ENCODE data around the gene TBCD. TPM values are rescaled to one million over a fixed set of nuclear protein-coding genes. Genes with fewer than 3 reads are reported as not detected.
A peak's percentile ranks its signal among the peaks of the same experiment; 100 is the strongest.

Gene TBCD
- total RNA-seq, 1 experiment from 2014 or later, result 173 TPM

DNA sequence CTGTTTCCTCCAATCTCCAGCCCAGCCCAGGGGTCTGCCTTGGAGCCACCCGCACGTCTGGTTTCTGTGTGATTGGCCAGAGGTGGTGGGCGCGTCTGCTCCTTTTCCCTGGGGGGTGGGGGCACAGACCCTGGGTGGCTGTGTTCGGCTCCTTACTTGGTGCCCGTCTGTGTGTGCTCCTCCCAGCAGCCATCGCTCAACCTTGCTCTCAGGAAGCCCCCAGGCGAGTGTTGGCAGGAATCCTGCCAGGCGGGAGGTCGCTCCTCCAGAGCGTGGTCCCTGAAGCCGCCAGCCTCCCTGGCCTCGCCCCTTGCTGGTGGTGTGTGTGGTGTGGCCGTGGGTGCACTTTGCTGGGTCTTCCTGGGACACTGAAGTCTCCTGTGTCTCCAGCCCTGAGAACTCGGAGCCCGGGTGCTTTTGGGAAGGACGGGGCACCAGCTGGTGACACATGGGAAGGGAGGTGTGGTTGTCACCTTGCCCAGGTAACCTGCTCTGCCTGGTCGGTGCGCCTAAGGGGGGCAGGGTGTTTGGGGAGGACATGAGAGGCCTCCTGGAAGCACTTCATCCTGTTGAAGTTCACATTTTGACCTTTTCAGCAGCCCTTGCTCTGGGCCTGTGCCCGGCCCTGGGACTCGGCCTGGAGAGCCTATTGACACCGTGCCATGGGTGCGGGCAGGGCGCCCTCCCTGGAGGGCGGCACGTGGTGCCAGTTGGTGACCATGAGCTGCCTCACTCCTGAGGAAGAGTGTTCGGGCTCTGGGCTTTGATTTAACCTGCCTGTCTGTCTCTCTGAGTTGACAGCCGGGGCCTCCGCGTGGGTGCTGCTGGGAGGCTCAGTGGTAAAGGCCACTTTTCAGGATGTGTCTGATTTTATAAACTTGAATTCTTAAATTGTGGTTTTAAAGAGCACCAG lies 137.0 kb downstream of the TBCD start:
- CTCF ChIA-PET, result interaction anchor here (1.2 to 2.1 kb wide), 2 partner anchors 29 to 220 kb away, joined by 3 to 8 read pairs; no protein-coding TSS in a partner anchor
- TF ChIP-seq ZNF671 (CRISPR knock-in tag; IDR thresholded peaks at IDR 0.05) (no peak), ZNF423 (CRISPR knock-in tag; IDR thresholded peaks at IDR 0.05) (no peak), ZNF121 (CRISPR knock-in tag; IDR thresholded peaks at IDR 0.05) (no peak), ZNF512 (CRISPR knock-in tag; IDR thresholded peaks at IDR 0.05; ENCODE audit: borderline replicate concordance) (no peak), ESRRA (CRISPR knock-in tag; IDR thresholded peaks at IDR 0.05; ENCODE audit: borderline replicate concordance) (no peak), MXD4 (CRISPR knock-in tag; IDR thresholded peaks at IDR 0.05; ENCODE audit: borderline replicate concordance) (no peak)
- TF ChIP-seq, protein P1, sequence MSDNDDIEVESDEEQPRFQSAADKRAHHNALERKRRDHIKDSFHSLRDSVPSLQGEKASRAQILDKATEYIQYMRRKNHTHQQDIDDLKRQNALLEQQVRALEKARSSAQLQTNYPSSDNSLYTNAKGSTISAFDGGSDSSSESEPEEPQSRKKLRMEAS (CRISPR knock-in tag; IDR thresholded peaks at IDR 0.05), result no peak
- TF ChIP-seq, protein P2, sequence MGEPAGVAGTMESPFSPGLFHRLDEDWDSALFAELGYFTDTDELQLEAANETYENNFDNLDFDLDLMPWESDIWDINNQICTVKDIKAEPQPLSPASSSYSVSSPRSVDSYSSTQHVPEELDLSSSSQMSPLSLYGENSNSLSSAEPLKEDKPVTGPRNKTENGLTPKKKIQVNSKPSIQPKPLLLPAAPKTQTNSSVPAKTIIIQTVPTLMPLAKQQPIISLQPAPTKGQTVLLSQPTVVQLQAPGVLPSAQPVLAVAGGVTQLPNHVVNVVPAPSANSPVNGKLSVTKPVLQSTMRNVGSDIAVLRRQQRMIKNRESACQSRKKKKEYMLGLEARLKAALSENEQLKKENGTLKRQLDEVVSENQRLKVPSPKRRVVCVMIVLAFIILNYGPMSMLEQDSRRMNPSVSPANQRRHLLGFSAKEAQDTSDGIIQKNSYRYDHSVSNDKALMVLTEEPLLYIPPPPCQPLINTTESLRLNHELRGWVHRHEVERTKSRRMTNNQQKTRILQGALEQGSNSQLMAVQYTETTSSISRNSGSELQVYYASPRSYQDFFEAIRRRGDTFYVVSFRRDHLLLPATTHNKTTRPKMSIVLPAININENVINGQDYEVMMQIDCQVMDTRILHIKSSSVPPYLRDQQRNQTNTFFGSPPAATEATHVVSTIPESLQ (CRISPR knock-in tag; IDR thresholded peaks at IDR 0.05), result no peak
- Mint-ChIP-seq H3K36me3 (peaks cover 28% of the 10 kb centered on the region), H3K4me1 (peaks cover 26% of the 10 kb centered on the region), H3K27me3 (ENCODE audit: low read depth) (no peaks in the 10 kb centered on the region), H3K27ac (peak overlapping the region; percentile 27), H3K9me3 (peaks cover 7% of the 10 kb centered on the region), H3K4me3 (no peak overlapping the region)
- POLR2A ChIA-PET, result no interaction called here
- no peak for DNase-seq (ENCODE audit: low spot score)
- no peak for ATAC-seq

GRCh38 chr17:82889496-82890338 lies 137.9 kb downstream of the TBCD start:
- ATAC-seq, result peak; percentile 44; the same call in 1 of the 2 replicates
- H3K36me3 Mint-ChIP-seq, result peaks cover 33% of the 10 kb centered on the region
- CTCF ChIA-PET, result interaction anchor here (1.2 to 2.1 kb wide), 2 partner anchors 28 to 221 kb away, joined by 3 to 8 read pairs; no protein-coding TSS in a partner anchor
- TF ChIP-seq ZNF423 (CRISPR knock-in tag; IDR thresholded peaks at IDR 0.05), result peak; percentile 33; the same call in 1 of the 2 replicates
- TF ChIP-seq GABPB1 (CRISPR knock-in tag; IDR thresholded peaks at IDR 0.05), result no peak; the same call in 1 of the 2 replicates
- TF ChIP-seq FOXP1 (CRISPR knock-in tag; IDR thresholded peaks at IDR 0.05; ENCODE audit: borderline replicate concordance), result no peak
- no peak for TF ChIP-seq SMAD4 (CRISPR knock-in tag; IDR thresholded peaks at IDR 0.05)
- no peak for TF ChIP-seq SOX15 (CRISPR knock-in tag; IDR thresholded peaks at IDR 0.05)
- no peak for TF ChIP-seq ZMAT4 (CRISPR knock-in tag; IDR thresholded peaks at IDR 0.05)
- peaks cover 26% of the 10 kb centered on the region for H3K4me1 Mint-ChIP-seq
- POLR2A ChIA-PET, result no interaction called here
- no peak overlapping the region for H3K4me3 Mint-ChIP-seq
- no peak for DNase-seq (ENCODE audit: low spot score)
- H3K27ac Mint-ChIP-seq, result peak overlapping the region; percentile 93
- no peaks in the 10 kb centered on the region for H3K27me3 Mint-ChIP-seq (ENCODE audit: low read depth)
- peaks cover 7% of the 10 kb centered on the region for H3K9me3 Mint-ChIP-seq

DNA sequence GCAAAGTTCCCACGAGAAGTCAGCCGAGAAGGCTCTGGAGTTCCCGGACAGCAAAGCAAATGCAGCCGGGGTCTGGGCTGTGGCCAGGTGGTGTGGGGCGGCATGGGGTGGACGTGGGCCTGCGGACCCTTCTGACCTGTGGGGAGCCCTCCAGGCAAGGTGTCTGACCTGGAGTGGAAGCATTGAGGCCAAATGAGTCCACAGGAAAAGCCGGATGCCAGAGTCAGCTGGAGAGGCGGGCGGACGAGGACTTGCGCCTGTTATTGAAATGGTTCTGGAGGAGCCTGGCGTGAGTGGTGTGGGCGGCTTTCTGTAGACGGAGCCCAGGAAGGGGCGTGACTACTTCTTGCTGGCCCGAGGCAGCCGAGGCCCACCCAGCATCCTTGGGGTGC lies 138.5 kb downstream of the TBCD start:
- H3K9me3 Mint-ChIP-seq, result peaks cover 7% of the 10 kb centered on the region
- CTCF ChIA-PET, result interaction anchor here (0.7 to 2.1 kb wide), 2 partner anchors 27 to 345 kb away, joined by 3 to 8 read pairs; no protein-coding TSS in a partner anchor
- ATAC-seq (no peak), DNase-seq (ENCODE audit: low spot score) (no peak)
- peaks cover 37% of the 10 kb centered on the region for H3K36me3 Mint-ChIP-seq
- TF ChIP-seq TEAD1 (CRISPR knock-in tag; IDR thresholded peaks at IDR 0.05), result no peak
- TF ChIP-seq JUN (CRISPR knock-in tag; IDR thresholded peaks at IDR 0.05), result no peak
- TF ChIP-seq MLX (CRISPR knock-in tag; IDR thresholded peaks at IDR 0.05), result no peak
- TF ChIP-seq, protein P3, sequence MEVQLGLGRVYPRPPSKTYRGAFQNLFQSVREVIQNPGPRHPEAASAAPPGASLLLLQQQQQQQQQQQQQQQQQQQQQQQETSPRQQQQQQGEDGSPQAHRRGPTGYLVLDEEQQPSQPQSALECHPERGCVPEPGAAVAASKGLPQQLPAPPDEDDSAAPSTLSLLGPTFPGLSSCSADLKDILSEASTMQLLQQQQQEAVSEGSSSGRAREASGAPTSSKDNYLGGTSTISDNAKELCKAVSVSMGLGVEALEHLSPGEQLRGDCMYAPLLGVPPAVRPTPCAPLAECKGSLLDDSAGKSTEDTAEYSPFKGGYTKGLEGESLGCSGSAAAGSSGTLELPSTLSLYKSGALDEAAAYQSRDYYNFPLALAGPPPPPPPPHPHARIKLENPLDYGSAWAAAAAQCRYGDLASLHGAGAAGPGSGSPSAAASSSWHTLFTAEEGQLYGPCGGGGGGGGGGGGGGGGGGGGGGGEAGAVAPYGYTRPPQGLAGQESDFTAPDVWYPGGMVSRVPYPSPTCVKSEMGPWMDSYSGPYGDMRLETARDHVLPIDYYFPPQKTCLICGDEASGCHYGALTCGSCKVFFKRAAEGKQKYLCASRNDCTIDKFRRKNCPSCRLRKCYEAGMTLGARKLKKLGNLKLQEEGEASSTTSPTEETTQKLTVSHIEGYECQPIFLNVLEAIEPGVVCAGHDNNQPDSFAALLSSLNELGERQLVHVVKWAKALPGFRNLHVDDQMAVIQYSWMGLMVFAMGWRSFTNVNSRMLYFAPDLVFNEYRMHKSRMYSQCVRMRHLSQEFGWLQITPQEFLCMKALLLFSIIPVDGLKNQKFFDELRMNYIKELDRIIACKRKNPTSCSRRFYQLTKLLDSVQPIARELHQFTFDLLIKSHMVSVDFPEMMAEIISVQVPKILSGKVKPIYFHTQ (CRISPR knock-in tag; IDR thresholded peaks at IDR 0.05), result no peak
- peaks cover 26% of the 10 kb centered on the region for H3K4me1 Mint-ChIP-seq
- H3K27ac Mint-ChIP-seq, result no peak overlapping the region
- no peak overlapping the region for H3K4me3 Mint-ChIP-seq
- POLR2A ChIA-PET, result no interaction called here
- no peaks in the 10 kb centered on the region for H3K27me3 Mint-ChIP-seq (ENCODE audit: low read depth)
